GM18517 (cell line): ENCODE measurements around the gene FGD2.
"Not testable (repeated sequence)": the region's sequence is repeated elsewhere in the genome, so short reads cannot be mapped to it uniquely, and the experiment has no call there.

Experiments used
- ATAC-seq: cut with Tn5 transposase; IDR thresholded peaks from one replicate; pipeline ENCODE4 v1.9.1; 2021; ENCODE audit warnings: mild to moderate bottlenecking, moderate library complexity; ENCODE audit not compliant: unreplicated experiment

Gene FGD2

DNA sequence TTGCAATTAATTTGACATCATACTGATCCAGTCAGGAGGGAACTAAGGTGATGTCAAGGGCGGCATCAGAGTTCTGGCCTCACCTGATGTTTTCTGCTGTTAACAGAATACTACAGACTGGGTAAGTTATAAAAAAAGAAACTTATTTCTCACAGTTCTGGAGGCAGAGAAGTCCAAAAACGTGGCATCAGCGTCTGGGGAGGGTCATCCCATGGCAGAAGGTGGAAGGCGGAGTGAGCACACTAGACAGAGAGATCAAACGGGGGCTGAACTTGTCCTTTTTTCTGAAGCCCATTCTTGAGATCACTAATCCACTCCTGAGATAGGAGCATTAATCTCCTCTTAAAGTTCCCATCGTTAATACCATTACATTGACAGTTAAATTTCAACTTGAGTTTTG, 16.2 kb upstream of the FGD2 start:
- no peak for ATAC-seq

DNA sequence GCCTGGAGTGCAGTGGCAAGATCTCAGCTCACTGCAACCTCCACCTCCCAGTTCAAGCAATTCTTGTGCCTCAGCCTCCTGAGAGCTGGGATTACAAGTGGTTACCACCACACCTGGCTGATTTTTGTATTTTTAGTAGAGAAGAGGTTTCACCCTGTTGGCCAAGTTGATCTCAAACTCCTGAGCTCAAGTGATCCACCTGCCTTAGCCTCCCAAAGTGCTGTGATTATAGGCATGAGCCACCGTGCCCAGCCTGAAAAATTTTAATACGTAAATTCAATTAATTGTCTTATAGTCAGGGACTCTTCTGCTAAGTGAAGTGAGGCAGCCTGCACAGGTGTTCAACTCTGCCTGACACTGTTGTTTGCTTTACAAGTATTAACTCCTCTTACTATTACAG, 15.1 kb upstream of the FGD2 start:
- not testable (repeated sequence) for ATAC-seq

DNA sequence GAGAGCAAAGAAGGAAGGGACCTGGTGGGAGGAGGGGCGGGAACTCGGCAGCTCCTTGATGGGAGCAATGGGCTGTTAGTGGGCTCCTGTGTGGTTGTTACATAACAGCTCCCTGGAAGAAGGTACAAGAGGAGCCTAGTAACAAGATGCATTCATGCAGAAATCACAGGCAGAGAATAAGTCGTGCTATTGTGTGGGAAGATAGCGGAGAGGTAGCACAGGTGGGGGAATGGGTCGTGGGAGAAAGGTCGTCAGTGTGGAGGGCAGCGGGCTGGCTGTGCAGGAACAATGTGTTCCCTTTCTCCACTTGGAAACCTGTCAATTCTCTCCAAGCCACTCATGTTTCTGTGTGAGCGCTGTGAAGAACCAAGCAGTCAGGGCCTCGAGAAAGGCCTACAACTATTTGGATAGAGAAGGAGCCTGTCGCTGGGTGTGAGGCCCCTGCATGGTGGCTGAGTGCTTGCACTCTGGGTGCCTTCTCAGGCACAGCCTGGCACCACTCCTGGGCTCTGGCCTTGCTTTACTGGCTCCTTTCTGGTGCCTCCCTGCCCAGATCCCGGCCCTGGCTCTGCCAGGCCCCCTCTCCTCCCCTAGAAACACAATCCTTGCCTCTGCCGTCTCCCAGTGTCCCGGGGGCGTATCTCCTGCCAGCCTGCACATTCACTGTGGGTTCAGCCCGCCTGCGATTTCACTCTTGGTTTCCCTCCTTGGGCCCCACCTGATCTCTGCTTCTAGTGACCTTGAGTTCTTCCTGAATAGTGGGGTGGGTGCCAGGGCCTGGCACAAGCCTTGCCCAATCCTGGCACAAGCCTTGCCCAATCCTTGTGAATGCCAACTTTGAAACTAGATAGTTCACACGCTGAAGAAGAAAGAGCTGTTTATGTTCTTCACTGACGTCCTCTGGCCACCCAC, 7.4 kb upstream of the FGD2 start:
- ATAC-seq = no peak

DNA sequence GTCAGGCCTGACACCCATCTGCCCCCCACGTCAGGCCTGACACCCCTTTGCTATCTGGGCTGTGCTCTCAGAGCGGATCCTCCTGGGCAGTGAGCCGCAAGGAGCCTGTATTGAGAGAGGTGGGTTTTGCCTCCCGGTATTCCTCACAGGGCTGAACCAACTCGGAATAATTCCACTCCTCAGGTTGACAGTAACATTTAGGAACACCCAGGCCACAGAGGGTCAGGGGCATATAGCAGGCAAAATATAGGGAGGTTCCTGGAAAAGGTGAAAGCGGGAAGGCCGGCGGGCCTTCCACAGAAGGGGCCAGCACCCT, 6.8 kb upstream of the FGD2 start:
- no peak for ATAC-seq

DNA sequence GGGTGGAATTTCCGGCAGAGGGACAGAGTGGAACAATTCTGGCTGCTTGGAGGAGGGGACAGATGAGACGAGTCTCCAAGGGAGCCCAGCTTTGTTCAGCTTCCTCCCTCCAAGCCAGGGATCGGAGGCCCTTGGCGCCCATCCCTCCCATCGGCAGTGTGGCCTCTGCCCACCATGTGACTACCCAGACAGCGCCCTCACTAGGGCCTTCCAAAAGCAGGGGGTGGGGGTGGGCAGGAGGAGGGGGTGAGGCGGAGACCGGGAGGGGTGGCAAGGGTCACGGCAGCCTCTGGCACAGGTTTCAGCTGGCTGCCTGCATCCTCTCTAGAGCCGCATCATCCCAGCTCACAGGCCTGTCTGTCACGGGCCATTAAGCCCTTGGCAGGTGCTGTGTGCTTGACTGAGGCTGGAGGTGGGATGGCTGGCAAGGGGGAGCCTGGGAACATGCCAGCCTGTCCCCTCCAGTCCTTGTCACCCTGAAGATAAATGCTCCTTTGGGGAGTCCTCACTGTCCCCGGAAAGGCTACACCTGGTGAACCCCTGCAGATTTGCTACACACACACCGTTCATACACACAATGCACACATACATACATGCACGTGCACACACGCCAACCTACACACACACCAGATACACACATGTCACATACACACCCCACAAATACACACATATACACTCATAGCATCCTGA, 6.2 kb upstream of the FGD2 start:
- no peak for ATAC-seq

DNA sequence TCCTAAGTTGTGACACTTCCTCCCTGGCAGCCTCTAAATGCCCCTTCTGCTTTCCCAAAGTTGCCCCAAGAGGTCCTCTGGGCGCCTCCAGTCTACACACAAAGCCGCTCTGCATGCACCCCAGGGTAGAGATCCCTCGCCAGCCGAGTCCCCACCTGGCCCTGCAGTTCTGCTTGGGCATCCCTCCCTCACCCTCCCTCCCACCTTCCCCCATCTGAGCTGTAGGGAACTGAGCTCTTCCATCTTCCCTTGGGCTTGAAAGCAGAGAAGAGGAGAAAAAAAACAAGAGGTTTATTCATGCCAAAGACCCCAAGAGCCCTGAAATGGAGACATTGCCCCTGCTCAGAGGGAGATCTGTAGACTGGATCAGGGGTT, 5.7 kb upstream of the FGD2 start:
- no peak for ATAC-seq

DNA sequence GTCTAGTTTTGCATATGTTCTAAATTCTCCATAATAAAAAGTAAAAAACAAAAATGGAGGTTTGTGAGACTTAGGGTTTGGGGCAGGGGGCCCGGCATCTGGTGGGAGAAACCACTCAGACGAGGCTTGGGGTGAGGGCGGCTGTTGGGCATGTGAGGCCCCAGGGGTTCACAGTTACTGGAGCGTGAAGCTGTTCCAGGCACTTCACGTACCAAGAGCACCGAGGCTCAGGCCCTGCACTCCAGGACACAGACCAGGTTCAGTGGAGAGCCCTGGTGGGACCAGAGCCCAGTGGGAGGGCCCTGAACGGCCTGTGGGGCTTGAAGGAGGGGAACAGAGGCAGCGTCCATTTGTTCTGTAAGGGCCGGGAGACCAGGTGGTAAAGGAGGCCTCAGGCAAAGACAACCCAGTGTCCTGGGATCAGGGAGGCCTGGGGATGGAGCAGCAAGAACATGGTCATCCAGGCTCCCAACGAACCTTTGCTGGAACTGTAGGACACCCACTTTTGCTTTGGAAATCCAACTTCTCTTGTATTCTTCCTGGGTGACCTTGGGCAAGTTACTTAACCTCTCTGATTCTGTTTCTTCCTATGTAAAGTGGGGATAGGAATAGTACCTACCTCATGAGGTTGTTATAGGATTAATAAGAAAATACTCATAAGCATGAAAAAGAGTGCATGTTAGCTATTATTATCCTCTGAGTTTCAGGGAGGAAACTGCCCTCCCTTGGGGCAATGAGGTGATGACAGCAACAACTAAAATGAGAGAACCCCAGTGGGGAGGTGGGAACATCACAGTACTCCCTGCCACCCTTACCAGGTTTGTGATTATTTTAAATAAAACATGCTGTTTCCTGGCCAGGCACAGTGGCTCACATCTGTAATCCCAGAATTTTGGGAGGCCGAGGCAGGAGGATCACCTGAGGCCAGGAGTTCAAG, 1.1 kb upstream of the FGD2 start:
- no peak for ATAC-seq

DNA sequence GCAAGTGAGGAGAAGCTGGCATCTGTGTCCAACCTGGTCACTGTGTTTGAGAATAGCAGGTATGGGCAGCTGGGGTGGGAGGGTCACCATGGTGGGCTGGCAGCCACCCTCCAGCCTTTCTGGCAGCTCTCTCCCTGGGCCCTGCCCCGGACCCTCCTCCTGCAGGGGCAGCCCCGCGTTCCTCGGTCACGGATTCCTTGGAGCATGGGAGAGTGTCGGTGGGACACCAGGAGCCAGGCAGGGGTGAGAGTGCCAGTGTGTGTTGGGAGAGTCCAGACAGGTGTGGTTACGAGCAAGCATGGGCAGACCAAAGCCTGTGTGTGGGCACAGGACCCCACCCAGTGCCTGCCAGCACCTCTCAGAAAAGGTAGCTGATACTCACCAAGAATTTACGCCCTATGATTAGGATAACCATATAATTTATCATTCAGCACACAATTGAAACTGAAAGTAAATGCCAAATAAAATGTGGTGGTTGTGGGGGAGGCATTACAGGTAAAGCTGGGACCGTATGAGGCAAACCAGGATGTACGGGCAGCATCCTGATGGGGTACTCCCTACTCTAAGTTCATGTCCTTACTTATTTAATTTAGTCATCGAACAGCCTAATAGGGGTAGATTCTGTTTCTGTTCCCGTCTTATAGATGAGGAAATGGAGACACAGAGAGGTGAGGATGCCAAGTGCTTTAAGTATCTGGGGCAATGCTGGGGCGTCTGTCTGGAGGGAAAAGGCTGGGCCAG, 542 bp downstream of the FGD2 start:
- no peak for ATAC-seq

DNA sequence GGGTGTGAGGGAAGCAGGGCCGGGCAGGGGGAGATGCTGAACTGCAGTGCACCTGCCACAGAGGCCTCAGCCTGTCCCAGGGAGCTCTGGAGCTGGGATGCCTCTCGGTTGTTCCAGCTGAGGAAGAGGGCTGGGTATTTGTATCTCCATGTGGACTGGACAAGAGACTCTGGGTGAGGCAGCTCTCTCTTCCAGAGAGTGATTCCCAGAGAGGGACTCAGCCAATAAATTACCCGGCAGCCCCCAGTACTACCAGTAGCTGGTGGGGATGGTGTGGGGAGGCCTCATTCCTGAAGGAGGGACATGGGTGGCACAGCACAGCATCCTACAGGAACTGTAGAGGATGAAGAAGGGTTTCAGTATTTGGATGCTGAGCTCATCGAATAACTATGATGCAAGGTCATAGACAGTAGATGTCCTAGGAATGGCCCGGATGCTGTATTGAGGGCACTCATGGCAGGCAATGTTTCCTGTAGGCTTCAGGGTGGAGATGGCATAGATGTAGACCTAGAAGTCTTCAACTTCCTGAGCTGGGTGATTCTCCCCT, 1.4 kb downstream of the FGD2 start:
- no peak for ATAC-seq

DNA sequence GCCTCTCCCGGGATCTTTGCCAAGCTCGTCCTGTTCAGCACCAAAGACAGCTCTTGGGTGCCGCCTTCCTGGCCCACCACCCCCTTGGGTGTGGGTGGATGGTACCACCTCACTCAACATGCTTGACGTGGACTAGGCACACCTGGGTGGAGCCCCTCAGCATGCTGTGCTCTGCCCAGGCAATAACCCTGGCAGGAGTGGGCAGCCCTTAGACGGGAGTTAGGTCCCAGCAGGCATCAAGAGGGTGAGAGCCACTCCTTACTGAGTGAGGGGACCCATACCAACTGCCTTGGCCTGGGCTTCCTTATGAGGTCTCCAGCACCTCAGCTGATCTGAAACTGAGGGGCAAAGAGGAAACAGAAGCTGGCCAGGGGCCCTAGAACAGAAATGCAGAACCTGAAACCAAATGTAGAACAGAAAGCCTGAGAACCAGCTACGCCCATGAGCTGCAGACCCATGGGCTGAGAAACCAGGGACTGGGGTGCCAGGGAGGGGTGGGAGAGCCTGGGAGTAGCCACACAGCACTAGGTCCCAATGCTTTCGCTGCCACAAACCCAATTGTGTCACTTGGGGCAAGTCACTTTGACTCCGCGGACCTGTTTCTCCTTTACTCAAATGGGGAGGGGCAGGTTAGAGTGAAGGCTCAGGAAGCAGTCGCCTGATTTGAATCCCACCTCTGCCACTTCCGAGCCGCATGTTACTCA, 2.0 kb downstream of the FGD2 start:
- no peak for ATAC-seq

DNA sequence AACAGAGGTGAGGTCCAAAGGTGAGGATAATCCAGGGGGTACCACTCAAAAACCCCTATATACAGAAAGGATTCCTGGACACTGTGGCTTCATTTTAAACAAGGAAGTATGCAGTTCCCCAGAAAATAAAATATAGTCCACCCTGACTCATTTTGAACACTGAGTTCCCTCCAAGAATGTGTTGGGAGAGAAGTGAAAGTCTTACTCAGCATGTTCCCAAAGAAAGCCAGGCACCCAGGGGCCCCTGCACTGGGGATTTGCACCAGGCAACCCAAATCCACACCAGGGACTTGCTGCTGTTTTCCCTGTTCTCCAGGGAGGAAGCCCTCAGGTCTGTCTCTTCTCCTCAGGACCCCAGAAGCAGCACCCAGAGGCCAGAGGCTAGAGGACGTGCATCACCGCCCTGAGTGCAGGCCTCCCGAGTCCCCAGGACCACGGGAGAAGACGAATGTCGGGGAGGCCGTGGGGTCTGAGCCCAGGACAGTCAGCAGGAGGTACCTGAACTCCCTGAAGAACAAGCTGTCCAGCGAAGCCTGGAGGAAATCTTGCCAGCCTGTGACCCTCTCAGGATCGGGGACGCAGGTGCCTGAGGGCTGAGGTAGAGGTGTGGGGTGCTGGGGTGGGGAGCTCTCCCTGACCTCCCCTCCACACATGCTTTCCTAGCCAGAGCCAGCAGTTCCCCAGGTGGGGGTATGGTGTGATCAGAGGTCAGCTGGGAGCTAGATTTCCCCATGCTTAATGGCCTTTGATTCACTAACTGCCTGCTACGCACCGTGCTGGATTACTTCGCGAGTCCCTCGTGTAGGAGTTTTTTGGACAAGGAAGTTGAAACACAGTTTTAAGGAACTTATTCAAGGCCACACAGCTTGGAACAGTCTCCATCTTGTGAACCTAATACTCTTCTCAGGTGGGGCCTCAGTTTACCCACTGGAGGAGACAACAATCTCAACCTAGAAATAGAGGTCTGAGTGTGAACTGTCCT, 3.3 kb downstream of the FGD2 start:
- ATAC-seq = no peak

DNA sequence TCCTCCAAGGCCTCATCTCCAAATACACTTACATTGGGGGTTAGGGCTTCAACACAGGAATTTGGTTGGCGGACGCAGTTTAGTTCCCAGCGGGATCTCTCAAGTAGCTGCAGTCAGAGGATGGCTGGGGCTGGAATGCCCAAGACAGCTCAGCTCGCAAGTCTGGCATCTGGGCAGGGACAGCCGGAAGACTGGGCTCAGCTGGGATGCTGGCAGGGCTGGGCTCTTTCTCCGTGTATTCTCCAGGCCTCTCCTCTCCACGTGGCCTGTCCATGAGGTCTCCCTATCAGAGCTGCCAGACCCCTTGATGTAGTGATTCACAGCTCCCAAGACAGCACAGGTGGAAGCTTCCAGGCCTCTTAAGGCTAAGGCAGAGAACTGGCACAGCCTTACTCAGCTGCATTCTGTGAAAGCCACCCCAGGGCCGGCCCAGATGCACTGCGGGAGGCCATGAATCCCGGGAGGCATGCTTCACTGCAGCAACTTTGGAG, 5.0 kb downstream of the FGD2 start:
- no peak for ATAC-seq

DNA sequence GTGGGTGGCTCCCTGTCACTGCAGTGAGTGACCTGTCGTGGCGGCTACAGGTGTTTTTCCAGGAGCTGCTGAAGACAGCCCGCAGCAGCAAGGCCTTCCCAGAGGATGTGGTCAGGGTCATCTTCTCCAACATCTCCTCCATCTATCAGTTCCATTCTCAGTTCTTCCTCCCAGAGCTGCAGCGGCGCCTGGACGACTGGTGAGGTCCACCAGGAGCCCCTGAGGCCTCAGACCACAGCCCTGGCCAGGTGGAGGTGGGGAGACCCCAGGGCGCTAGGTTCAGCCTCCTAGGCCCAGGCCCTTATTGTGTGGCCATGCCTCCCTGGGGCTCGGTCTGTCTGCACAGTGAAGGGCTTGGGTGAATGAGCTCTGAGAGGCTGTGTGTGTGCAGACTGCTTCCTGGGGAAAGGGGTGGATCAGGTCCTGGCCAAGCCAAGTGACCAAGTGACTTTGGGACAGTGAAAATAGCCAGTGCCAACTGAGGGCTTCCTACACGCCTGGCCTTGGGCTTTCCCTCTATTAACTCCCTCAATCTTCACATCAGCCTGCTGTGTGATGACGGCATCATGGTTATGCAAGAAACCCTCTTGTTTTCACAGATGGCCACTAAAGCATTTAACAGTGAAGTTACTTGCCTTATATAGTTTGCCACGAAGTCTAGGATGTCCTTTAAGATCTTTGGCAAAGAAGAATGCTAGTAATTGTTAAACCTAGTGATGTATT, 6.4 kb downstream of the FGD2 start:
- ATAC-seq = no peak

DNA sequence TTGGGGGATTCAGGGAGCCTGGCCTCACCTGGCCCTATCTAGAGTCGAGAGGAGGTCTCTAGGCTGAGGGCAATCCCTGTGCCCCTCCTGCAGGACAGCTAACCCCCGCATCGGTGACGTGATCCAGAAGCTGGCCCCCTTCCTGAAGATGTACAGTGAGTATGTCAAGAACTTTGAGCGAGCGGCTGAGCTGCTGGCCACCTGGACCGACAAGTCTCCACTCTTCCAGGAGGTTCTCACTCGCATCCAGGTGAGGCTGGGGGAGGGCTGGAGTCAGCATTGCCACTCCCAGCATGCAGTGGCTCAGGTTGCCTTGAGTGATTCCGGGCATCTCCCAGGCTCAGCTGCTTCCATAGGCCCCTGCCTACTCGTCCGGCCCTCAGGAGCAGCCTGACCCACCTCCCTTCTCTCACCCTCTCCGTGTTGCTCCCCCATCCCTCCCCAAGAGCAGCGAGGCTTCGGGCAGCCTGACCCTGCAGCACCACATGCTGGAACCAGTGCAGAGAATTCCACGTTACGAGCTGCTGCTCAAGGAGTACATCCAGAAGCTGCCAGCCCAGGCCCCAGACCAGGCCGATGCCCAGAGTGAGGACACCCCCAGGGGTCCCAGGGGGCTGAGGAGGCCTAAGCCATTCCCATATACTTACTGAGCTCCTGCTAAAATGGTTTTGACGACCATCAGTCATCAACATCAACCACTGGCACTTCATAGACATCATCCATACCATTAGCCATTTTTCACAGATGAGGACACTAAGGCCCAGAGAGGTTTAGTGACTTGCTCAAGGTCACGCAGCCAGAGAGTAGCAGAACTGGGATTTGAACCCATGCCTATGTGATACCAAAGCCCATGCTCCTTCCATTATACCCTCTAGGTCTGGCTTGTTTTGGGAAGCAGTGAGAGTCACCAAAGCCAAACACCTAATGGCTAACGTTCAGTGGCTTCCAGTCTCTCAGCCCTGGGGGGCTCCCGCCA, 8.3 kb downstream of the FGD2 start:
- ATAC-seq = no peak

DNA sequence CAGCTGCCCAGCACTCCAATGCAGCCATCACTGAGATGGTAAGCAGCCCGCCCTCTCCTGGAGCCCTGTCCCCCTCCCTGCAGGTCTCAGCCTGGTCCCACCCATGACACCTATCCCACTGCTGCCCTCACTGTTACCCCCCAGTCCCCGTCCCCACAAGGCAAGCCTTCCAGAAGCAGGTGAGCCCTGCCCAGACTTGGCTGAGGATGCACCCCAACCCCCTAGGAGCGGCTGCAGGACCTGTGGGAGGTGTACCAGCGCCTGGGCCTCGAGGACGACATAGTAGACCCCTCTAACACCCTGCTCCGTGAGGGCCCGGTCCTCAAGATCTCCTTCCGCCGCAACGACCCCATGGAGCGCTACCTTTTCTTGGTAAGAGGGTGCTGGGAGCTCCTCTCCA, 9.2 kb downstream of the FGD2 start:
- ATAC-seq = no peak

DNA sequence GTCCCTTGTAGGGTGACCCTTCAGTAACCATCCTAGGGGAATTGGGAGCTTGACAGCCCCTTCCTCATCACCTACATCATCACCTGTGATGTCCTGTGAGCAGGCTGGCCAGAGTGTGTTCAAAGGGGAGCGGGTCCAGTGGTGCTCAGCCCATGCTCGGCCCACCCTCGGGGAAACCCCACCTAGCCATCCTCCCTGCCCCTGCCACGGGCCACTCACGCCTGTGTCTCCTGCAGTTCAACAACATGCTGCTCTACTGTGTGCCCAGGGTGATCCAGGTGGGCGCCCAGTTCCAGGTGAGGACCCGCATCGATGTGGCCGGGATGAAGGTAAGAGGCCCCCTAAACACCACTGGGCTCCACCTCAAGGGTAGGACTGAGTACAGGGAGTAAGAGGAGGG, 10.1 kb downstream of the FGD2 start:
- ATAC-seq = no peak

DNA sequence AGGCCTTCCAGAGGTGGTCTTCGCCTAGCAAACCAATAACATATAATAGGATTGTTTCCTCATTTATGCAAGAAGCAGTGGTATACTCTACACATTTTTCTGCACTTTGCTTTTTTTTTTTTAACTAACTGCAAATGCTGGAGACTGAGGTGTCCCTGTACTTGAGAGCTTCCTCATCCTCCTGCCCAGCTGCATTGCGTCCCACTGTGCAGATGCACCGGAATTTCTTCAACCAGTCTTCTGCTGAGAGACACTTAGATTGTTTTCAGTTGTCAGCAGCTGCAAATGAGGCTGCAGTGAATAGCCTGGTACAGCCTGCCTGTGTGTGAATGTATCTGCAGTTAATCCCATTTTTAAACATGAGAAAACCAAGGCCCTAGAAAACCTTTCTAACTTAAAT, 11.5 kb downstream of the FGD2 start:
- ATAC-seq = no peak
